Panc1 (cell line): Measurements from ENCODE around the gene PLEKHA7. TPM values are rescaled to one million over a fixed set of nuclear protein-coding genes. Genes with fewer than 3 reads are reported as not detected.
A peak's percentile ranks its signal among the peaks of the same experiment; 100 is the strongest.

Experiments used
- ATAC-seq: fragments of 200-7000 bp; cut with Tn5 transposase; 2 replicates; pipeline ENCODE4 v1.9.1; 2020; ENCODE audit warnings: mild to moderate bottlenecking, moderate library complexity
- BruUV-seq: library from RNA; stranded (reverse); fragments of 400-500 nt; replicated peaks from 2 replicates; lab custom pipeline; 2021; lab: Mats Ljungman, UMichigan
- CTCF ChIA-PET: fragments of 300-600 bp; sonication (Branson Sonifier 250); formaldehyde crosslinking; loops from one replicate; lab custom pipeline; 2022; ENCODE audit warnings: antibody characterized with exemption; lab: Charles Lee
- POLR2A ChIA-PET: fragments of 300-600 bp; sonication (Branson Sonifier 250); formaldehyde crosslinking; loops from one replicate; lab custom pipeline; 2022; ENCODE audit warnings: antibody characterized with exemption; lab: Charles Lee
- DNase-seq: peaks from one replicate; pipeline ENCODE4 v3.0.0-alpha.2; 2010; ENCODE audit warnings: low read depth, low spot score
- H3K27ac ChIP-seq: 2 replicates; pipeline ENCODE4 v1.5.1; 2011; ENCODE audit warnings: mild to moderate bottlenecking, low read length, inconsistent platforms
- H3K27me3 ChIP-seq: fragments of 200-500 bp; sonication (Bioruptor generic); 2 replicates; pipeline ENCODE4 v1.6.0; 2014; ENCODE audit warnings: low read length, inconsistent platforms; ENCODE audit not compliant: control insufficient read depth, insufficient read depth
- H3K36me3 ChIP-seq: fragments of 200-500 bp; sonication (Bioruptor generic); 2 replicates; pipeline ENCODE4 v1.5.1; 2014; ENCODE audit warnings: inconsistent platforms, mild to moderate bottlenecking, low read length, moderate library complexity; ENCODE audit not compliant: control insufficient read depth, insufficient read depth
- H3K4me1 ChIP-seq: 2 replicates; pipeline ENCODE4 v1.5.1; 2011; ENCODE audit warnings: inconsistent platforms, mild to moderate bottlenecking, low read length, moderate library complexity; ENCODE audit not compliant: control insufficient read depth, insufficient read depth
- H3K4me3 ChIP-seq, 2 experiments: 2 replicates each; pipeline ENCODE4 v1.5.1; 2011 to 2012; ENCODE audit warnings: low read depth in 2 of 2, low read length in 2 of 2, mild to moderate bottlenecking in 2 of 2, inconsistent platforms in 1 of 2, moderate library complexity in 1 of 2
- H3K9me3 ChIP-seq: fragments of 200-500 bp; sonication (Bioruptor generic); 2 replicates; pipeline ENCODE4 v1.5.1; 2014; ENCODE audit warnings: low read depth, mild to moderate bottlenecking, inconsistent platforms, low read length, moderate library complexity; ENCODE audit not compliant: control insufficient read depth, insufficient read depth
- POLR2AphosphoS5 ChIP-seq: IDR thresholded peaks from 2 replicates; pipeline ENCODE4 v1.6.1; 2012; ENCODE audit warnings: mild to moderate bottlenecking, low read depth, low read length, moderate library complexity
- SIN3A ChIP-seq: IDR thresholded peaks from 2 replicates; pipeline ENCODE4 v1.6.1; 2012; ENCODE audit warnings: low read depth, mild to moderate bottlenecking, low read length, moderate library complexity, borderline replicate concordance; ENCODE audit not compliant: insufficient read depth
- TCF7L2 ChIP-seq: IDR thresholded peaks from 2 replicates; pipeline ENCODE4 v1.6.1; 2011; ENCODE audit warnings: mild to moderate bottlenecking, low read depth, low read length, inconsistent platforms
- in situ Hi-C: cut with HindIII; loops from 2 replicates; pipeline ENCODE4 v1.10.0; 2016; ENCODE audit warnings: low sequenced_read_pairs, low pct_unique_long_range_greater_than_20kb
- intact Hi-C: fragments of 100-400 bp; cut with micrococcal nuclease; formaldehyde crosslinking; loops from one replicate; pipeline ENCODE4 v1.10.0; 2022; ENCODE audit not compliant: unreplicated experiment
- total RNA-seq: library from RNA; stranded (reverse); gene quantifications from one replicate; pipeline ENCODE4 v1.2.1, GENCODE V29; 2021; ENCODE audit not compliant: unreplicated experiment
- TF ChIP-seq, protein P1 (sequence below): fragments of 450-650 bp; IDR thresholded peaks from 2 replicates; pipeline ENCODE4 v1.5.1; 2017; ENCODE audit warnings: mild to moderate bottlenecking
- TF ChIP-seq, protein P2 (sequence below), 2 experiments: IDR thresholded peaks; 2 replicates each; pipeline ENCODE4 v1.6.1; 2011 to 2012; ENCODE audit warnings: low read depth in 2 of 2, control low read depth in 1 of 2, low read length in 1 of 2, mild to moderate bottlenecking in 1 of 2, moderate library complexity in 1 of 2; ENCODE audit not compliant: insufficient read depth in 1 of 2

PLEKHA7 gene
- total RNA-seq, 1 experiment from 2014 or later: 11.6 TPM

DNA sequence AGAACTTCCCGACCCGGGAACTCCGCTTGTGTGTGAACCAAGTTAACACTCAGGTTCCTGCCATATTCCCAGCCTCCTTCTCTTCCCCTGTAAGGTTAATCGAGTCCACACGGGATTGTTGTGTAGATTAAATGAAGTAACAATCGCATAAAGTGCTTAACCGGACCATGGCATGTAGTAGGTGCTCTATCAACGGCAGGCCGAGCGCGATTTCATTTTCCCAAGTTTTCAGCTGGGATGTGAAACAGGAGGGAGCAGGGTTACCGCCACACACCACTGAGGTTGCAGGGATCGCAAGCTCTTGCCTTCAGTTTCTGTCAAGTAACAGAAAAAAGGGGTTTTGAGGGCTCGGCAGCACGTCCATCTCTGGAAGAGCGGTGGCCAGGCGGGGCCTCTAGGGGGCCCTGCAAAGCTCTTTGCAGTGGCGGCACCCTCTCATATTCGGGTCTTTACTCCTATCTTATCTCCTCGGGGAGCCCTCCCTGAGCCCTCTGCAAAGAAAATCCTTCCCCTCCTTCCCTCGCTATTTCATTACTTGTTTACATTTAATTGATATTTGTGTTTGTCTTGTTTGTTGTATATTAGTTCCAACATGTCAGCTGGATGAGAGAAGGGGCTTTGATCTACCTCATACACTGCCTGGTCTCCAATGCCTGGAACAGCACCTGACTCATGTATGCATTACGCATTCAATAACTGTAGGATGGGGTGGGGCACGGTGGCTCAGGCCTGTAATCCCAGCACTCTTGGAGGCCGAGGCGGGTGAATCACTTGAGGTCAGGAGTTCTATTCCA is 816 bp upstream of the PLEKHA7 start:
- no peaks in the 10 kb centered on the region for H3K36me3 ChIP-seq
- POLR2A ChIA-PET: no interaction called here
- DNase-seq (no peak), ATAC-seq (peak; percentile 47)
- no TSS peak for BruUV-seq
- in situ Hi-C loops: no loop called here
- H3K27ac ChIP-seq: peak overlapping the region; percentile 71
- TF ChIP-seq SIN3A (no peak), POLR2AphosphoS5 (no peak), TCF7L2 (peak; percentile 67; the same call in 1 of the 2 replicates)
- TF ChIP-seq, protein P1, sequence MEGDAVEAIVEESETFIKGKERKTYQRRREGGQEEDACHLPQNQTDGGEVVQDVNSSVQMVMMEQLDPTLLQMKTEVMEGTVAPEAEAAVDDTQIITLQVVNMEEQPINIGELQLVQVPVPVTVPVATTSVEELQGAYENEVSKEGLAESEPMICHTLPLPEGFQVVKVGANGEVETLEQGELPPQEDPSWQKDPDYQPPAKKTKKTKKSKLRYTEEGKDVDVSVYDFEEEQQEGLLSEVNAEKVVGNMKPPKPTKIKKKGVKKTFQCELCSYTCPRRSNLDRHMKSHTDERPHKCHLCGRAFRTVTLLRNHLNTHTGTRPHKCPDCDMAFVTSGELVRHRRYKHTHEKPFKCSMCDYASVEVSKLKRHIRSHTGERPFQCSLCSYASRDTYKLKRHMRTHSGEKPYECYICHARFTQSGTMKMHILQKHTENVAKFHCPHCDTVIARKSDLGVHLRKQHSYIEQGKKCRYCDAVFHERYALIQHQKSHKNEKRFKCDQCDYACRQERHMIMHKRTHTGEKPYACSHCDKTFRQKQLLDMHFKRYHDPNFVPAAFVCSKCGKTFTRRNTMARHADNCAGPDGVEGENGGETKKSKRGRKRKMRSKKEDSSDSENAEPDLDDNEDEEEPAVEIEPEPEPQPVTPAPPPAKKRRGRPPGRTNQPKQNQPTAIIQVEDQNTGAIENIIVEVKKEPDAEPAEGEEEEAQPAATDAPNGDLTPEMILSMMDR: peak; percentile 88
- TF ChIP-seq, protein P2, sequence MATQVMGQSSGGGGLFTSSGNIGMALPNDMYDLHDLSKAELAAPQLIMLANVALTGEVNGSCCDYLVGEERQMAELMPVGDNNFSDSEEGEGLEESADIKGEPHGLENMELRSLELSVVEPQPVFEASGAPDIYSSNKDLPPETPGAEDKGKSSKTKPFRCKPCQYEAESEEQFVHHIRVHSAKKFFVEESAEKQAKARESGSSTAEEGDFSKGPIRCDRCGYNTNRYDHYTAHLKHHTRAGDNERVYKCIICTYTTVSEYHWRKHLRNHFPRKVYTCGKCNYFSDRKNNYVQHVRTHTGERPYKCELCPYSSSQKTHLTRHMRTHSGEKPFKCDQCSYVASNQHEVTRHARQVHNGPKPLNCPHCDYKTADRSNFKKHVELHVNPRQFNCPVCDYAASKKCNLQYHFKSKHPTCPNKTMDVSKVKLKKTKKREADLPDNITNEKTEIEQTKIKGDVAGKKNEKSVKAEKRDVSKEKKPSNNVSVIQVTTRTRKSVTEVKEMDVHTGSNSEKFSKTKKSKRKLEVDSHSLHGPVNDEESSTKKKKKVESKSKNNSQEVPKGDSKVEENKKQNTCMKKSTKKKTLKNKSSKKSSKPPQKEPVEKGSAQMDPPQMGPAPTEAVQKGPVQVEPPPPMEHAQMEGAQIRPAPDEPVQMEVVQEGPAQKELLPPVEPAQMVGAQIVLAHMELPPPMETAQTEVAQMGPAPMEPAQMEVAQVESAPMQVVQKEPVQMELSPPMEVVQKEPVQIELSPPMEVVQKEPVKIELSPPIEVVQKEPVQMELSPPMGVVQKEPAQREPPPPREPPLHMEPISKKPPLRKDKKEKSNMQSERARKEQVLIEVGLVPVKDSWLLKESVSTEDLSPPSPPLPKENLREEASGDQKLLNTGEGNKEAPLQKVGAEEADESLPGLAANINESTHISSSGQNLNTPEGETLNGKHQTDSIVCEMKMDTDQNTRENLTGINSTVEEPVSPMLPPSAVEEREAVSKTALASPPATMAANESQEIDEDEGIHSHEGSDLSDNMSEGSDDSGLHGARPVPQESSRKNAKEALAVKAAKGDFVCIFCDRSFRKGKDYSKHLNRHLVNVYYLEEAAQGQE (IDR thresholded peaks at IDR 0.05; ENCODE audit: insufficient read depth in 1 of 2, low read depth in 2 of 2, low read length in 1 of 2): no peak
- peaks cover 10% of the 10 kb centered on the region; the same call in 1 of the 2 replicates for H3K4me1 ChIP-seq
- peak overlapping the region; percentile 52 to 89 for H3K4me3 ChIP-seq
- H3K9me3 ChIP-seq: no peaks in the 10 kb centered on the region
- CTCF ChIA-PET: interaction anchor here (0.6 kb wide), 1 partner anchor 34 kb away, joined by 3 read pairs; no protein-coding TSS in a partner anchor
- H3K27me3 ChIP-seq: no peaks in the 10 kb centered on the region
- intact Hi-C loops: loop anchor here (10.0 kb wide), 1 partner anchor 50 kb away; no protein-coding TSS in a partner anchor

DNA sequence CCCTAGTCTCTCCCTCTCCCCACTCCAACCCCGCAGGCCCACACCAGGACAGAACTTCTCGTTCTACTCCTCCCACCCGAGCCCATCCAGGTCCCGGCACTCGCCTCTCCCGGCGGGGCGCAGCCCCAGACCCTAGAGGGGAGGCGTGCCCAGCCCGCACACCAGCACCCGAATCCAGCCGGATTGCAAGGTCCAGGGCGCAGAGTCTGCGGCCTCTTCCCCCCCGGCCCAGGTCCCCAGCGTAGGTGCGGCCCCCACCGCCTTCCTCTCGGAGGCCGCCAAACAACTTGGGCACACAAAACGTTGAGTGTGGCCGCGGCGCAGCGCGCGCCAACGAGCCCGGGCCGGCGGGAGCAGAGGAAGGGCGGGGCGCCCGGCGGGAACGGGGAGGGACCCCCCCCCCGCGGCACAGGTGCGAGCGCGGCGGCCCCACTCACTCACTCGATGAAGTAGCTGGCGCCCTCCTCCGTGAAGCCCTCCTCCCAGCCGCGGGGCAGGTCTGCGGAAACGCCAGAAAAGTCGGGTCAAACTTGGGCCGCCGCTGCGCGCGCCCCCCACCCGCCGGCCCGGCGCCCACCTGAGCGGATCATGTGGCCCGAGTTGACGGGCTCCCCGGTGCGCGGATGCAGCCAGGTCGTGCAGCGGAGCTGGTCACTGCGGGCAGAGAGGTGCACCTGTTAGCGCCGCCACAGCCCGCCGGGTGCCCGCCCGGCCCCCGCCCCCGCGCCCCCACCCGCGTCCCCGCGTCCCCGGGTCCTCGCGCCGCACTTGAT is 480 bp downstream of the PLEKHA7 start:
- intact Hi-C loops: loop anchor here (10.0 kb wide), 1 partner anchor 51 kb away; no protein-coding TSS in a partner anchor
- peak overlapping the region; percentile 51 to 70 for H3K4me3 ChIP-seq
- CTCF ChIA-PET: interaction anchor here (0.6 to 1.0 kb wide), 2 partner anchors 228 to 1622 kb away, joined by 4 read pairs; no protein-coding TSS in a partner anchor
- peaks cover 10% of the 10 kb centered on the region; the same call in 1 of the 2 replicates for H3K4me1 ChIP-seq
- H3K27me3 ChIP-seq: no peaks in the 10 kb centered on the region
- ATAC-seq (peak; percentile 47), DNase-seq (no peak)
- BruUV-seq: no TSS peak
- H3K9me3 ChIP-seq: no peaks in the 10 kb centered on the region
- POLR2A ChIA-PET: no interaction called here
- H3K36me3 ChIP-seq: no peaks in the 10 kb centered on the region
- TF ChIP-seq, protein P1: no peak
- TF ChIP-seq, protein P2 (IDR thresholded peaks at IDR 0.05; ENCODE audit: insufficient read depth in 1 of 2, low read depth in 2 of 2, low read length in 1 of 2): no peak
- TF ChIP-seq POLR2AphosphoS5: no peak
- no peak for TF ChIP-seq SIN3A
- TF ChIP-seq TCF7L2: no peak
- in situ Hi-C loops: no loop called here
- peak overlapping the region; percentile 70; the same call in 1 of the 2 replicates for H3K27ac ChIP-seq
